Epithelial cell of esophagus (primary cell): ENCODE measurements around the gene GLMP.

Source experiments
- DNase-seq: peaks from one replicate; pipeline ENCODE4 v3.0.0; 2010; ENCODE audit warnings: low read depth
- H3K4me3 ChIP-seq: 2 replicates; pipeline ENCODE4 v1.5.1; 2011; ENCODE audit warnings: mild to moderate bottlenecking, low read length, control low read depth
- TF ChIP-seq, protein P1 (sequence below): IDR thresholded peaks from 2 replicates; pipeline ENCODE4 v1.5.1; 2011; ENCODE audit warnings: low read depth, mild to moderate bottlenecking, low read length, control low read depth, inconsistent platforms; ENCODE audit not compliant: insufficient read depth; ENCODE audit errors: missing control alignments

GLMP gene

DNA sequence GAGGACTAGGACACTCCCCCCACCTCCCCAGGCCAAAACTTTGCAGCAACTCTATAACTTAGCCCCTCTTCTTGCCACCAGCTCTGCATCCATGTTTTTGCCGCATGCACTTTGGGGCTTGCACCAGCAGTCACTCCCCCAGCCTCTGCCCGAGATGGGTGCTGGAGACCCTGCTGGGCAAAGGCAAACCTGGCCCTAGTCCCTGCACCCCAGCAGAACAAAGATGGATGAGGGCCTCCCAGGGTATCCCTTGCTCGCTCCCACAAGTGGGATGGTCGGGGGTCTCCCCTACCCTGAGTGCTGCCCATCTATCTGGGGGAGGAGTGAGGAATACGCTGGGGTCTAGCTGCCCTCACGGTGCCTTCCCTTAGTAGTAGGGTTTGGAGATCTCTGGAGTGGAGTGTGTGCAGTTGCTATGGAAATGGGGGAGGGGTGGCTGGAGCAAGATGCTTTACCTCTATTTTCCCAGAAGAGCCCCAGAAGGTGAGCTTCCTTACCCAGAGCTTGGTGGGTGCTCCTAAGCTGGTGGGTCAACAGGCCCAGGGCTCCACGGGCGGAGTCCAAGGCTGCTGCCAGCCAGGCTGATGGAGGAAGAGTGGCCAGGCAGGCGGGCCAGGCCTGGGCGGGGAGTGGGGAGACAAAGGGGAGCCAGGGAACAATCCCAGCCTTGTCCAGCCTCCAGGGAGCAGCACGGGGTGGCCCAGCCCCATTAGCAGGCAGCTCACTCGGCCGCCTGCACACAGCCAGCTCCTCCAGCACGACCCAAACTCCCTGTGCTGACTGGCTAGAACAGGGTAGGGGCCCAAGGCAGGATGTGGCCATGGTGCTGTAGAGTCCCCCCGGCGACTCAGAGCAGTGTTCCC is 47.8 kb downstream of the GLMP start, which contains the start of gene PAQR6:
Gene PAQR6, minus strand, starts transcription at position 597 of the 863 bp plus-strand sequence. CDS start 1,325 bp downstream, outside the sequence.
- TF ChIP-seq, protein P1, sequence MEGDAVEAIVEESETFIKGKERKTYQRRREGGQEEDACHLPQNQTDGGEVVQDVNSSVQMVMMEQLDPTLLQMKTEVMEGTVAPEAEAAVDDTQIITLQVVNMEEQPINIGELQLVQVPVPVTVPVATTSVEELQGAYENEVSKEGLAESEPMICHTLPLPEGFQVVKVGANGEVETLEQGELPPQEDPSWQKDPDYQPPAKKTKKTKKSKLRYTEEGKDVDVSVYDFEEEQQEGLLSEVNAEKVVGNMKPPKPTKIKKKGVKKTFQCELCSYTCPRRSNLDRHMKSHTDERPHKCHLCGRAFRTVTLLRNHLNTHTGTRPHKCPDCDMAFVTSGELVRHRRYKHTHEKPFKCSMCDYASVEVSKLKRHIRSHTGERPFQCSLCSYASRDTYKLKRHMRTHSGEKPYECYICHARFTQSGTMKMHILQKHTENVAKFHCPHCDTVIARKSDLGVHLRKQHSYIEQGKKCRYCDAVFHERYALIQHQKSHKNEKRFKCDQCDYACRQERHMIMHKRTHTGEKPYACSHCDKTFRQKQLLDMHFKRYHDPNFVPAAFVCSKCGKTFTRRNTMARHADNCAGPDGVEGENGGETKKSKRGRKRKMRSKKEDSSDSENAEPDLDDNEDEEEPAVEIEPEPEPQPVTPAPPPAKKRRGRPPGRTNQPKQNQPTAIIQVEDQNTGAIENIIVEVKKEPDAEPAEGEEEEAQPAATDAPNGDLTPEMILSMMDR = no peak
- no peak within 1 kb of the TSS for H3K4me3 ChIP-seq
- no peak for DNase-seq

DNA sequence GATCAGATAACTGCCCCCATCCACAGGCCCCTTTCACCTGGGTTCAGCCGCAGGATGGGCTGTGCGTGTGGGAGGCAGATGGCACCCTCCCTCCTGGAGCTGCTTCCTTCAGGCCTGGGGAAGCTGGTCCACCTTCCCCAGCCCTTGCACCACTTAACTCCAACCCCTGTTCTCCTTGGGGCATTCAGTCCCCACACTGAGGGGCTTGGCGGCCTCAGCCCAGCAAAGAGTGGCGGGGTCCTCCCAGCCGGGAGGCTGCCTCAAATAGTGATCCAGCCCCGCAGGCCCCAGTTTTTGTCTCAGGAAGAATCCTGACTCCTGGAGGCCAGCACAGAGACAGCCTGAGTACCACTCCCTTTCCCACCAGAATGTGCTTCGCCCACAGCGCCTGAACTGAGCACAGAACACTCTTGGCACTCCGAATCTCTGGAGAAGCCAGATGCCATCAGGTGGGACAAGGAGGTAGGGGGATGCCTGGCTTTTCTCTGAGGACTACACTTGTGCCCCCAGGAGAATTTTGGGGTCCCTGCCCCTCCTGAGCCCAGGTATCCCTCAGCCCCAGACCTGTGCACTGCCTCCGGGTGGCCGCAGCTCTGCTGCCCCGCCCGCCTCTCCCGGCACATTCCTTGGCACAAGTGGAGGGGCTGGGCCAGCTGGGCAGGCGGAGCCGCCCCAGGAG is 48.6 kb downstream of the GLMP start:
- TF ChIP-seq, protein P1 = no peak
- no peak for DNase-seq
- H3K4me3 ChIP-seq = no peak overlapping the region

DNA sequence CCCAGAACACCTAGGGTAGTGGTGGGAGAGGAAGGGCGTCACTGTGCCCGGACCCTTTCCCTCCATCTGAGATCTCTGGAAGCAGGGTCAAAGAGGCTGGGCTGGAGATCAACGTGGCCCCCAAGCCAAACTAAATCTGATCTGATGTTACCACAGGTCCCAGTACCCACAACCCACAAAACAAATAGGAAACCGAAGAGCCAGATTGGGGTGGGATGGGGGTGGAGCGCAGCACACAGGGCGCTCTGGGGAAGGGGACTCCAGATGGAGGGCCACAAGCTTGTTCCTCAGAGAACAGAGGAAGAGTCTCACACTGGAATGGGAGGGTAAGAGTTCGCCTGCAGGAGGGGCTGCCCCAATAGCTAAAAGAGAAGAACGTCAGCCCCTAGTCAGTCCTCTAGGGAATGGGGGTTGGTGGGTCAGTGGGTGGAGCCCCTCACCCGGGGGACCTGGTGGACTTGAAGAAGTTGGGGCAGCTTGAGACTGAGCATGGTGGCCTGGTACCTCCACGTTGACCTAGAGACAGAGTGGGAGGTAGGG is 49.2 kb downstream of the GLMP start:
- DNase-seq = no peak
- H3K4me3 ChIP-seq = no peak overlapping the region
- TF ChIP-seq, protein P1 = no peak

DNA sequence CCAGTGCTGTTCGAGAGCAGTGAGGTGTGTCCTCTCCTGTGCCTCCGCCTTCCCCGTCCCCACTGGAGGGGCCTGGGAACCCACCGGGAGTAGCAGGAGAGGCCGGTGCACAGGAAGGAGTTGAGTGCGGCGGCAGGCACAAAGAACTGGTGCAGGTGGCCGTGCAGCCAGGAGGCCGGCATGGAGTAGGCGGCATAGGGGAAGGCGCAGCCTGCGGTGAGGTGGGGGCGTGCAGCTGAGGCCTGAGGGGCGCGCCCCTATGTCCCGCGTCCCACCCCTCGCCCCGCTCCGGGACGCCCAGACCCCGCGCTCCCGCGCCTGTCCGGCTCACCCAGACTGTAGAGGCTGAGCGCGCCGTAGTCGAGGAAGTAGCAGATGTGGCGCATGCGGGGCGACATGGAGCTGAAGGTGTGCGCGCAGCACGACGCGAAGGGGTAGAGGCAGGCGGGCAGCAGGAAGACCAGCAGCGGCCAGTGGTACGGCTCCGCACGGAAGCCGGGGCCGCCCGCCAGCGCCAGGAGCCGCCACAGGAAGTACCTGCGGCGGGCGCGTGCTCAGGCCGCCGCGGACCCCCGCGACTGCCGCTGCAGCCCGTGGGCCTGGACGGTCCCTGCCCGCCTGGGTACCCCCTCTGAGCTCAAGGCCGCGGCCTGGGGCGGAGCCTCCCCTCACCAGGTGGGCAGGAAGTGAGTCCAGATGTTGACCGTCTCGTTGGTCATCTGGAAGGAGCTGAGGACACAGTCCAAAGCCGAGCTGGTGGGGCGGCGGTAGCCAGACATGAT is 49.8 kb downstream of the GLMP start:
- TF ChIP-seq, protein P1 = no peak
- H3K4me3 ChIP-seq = peak overlapping the region; percentile 3
- peak; percentile 44 for DNase-seq

DNA sequence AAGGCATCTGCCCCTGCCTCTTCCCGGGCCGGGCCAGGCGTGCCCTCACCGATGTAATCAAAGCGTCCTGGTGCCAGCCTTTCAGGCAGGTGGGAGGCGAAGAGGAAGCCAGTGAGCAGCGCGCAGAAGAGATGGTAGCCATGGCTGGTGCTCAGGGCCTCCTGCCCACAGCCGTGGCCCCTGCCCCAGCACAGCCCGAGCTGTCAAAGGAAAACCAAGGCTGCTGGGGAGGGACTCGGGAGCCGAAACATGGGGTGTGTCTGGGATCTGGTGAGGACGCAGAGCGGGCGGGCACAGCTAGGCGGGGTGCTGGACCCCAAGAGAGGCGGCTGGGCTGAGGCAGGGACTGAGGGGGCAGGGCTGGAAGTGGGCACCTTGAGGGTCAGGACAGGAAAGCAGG is 50.8 kb downstream of the GLMP start:
- no peak for DNase-seq
- H3K4me3 ChIP-seq = no peak overlapping the region
- TF ChIP-seq, protein P1 = no peak

DNA sequence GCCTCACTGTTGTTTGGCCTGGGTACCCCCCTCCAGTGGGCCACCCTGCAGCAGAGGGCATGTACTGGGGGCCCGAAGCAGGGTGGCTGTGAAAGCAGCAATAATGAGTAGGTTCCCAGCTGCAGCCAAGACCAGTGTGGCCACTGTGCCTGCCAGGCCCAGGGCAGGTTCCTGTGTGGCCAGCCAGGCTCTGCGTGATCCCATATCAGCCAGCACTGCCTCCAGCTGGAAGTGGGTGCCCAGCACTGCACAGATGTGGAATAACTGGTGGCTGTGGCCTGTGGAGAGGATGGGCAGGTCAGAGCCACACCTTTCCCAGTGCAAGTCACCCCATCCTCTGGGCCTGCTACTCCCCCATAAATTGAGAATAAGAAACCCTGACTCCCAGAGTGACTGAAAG is 51.4 kb downstream of the GLMP start:
- TF ChIP-seq, protein P1 = no peak
- DNase-seq = no peak

More for the DNA sequence above, 51.4 kb downstream of the GLMP start:
- H3K4me3 ChIP-seq = no peak overlapping the region
